Neural cell (in vitro differentiated cells): ENCODE results near the gene SLC7A1. TPM values are rescaled to one million over a fixed set of nuclear protein-coding genes. Genes with fewer than 3 reads are reported as not detected.

Experiments
- H2AFZ ChIP-seq: fragments of 200-600, 300-800 bp; sonication (generic), shearing (Covaris generic); 2 replicates; pipeline ENCODE4 v1.6.0; 2014; ENCODE audit warnings: low read depth, mild to moderate bottlenecking, antibody characterized with exemption, low read length, moderate library complexity
- H3F3A ChIP-seq: fragments of 200-600 bp; shearing (Covaris generic); 2 replicates; pipeline ENCODE4 v1.6.1; 2016; ENCODE audit warnings: mild to moderate bottlenecking, moderate library complexity, mixed read lengths, antibody characterized with exemption, low read length; ENCODE audit not compliant: insufficient read depth, poor library complexity, severe bottlenecking
- H3K27ac ChIP-seq: fragments of 200-600, 300-800 bp; sonication (generic), shearing (Covaris generic); 2 replicates; pipeline ENCODE4 v1.5.1; 2014; ENCODE audit warnings: mild to moderate bottlenecking, low read length, moderate library complexity
- H3K27me3 ChIP-seq: fragments of 300-800, 200-600 bp; sonication (generic), shearing (Covaris generic); 2 replicates; pipeline ENCODE4 v1.6.0; 2014; ENCODE audit warnings: mild to moderate bottlenecking, low read depth, low read length, moderate library complexity; ENCODE audit not compliant: insufficient read depth
- H3K36me3 ChIP-seq: fragments of 300-800, 200-600 bp; sonication (generic), shearing (Covaris generic); 2 replicates; pipeline ENCODE4 v1.5.1; 2014; ENCODE audit warnings: mild to moderate bottlenecking, antibody characterized with exemption, low read length, moderate library complexity; ENCODE audit not compliant: insufficient read depth
- H3K4me2 ChIP-seq: fragments of 300-800, 200-600 bp; sonication (generic), shearing (Covaris generic); 2 replicates; pipeline ENCODE4 v1.6.0; 2014; ENCODE audit warnings: mild to moderate bottlenecking, low read length
- H3K4me3 ChIP-seq: fragments of 300-800, 200-600 bp; sonication (generic), shearing (Covaris generic); 2 replicates; pipeline ENCODE4 v1.5.1; 2014; ENCODE audit warnings: mild to moderate bottlenecking, low read length, moderate library complexity
- H3K79me2 ChIP-seq: fragments of 200-600 bp; shearing (Covaris generic); replicated peaks from 2 replicates; pipeline ENCODE4 v1.6.0; 2014; ENCODE audit warnings: mild to moderate bottlenecking, low read length, moderate library complexity; ENCODE audit not compliant: insufficient read depth
- H3K9ac ChIP-seq: fragments of 300-800, 200-600 bp; sonication (generic), shearing (Covaris generic); 2 replicates; pipeline ENCODE4 v1.6.1; 2016; ENCODE audit warnings: mild to moderate bottlenecking, low read length, mixed read lengths
- H3K9me2 ChIP-seq: fragments of 200-600 bp; shearing (Covaris generic); 2 replicates; pipeline ENCODE4 v1.6.1; 2016; ENCODE audit warnings: mild to moderate bottlenecking, low read length, mixed read lengths; ENCODE audit not compliant: insufficient read depth
- H3K9me3 ChIP-seq: fragments of 200-600, 300-800 bp; sonication (generic), shearing (Covaris generic); 2 replicates; pipeline ENCODE4 v1.6.1; 2016; ENCODE audit warnings: mild to moderate bottlenecking, mixed run types, low read length, moderate library complexity, mixed read lengths
- H4K20me1 ChIP-seq: fragments of 200-600 bp; shearing (Covaris generic); 2 replicates; pipeline ENCODE4 v1.6.1; 2016; ENCODE audit warnings: mild to moderate bottlenecking, mixed run types; ENCODE audit not compliant: insufficient read depth
- CTCF ChIP-seq: fragments of 450-650 bp; IDR thresholded peaks from 2 replicates; pipeline ENCODE4 v1.5.1; 2014; ENCODE audit warnings: antibody characterized with exemption, mild to moderate bottlenecking, moderate library complexity; ENCODE audit not compliant: poor library complexity, severe bottlenecking
- EP300 ChIP-seq: fragments of 450-650 bp; conservative IDR thresholded peaks from 2 replicates; pipeline ENCODE4 v1.6.1; 2014; ENCODE audit warnings: antibody characterized with exemption, mild to moderate bottlenecking, moderate library complexity; ENCODE audit not compliant: poor library complexity, severe bottlenecking
- EZH2 ChIP-seq: fragments of 200-600, 300-800 bp; shearing (Covaris generic), sonication (generic); IDR thresholded peaks from 2 replicates; pipeline ENCODE4 v1.6.1; 2014; ENCODE audit warnings: antibody characterized with exemption, low read length, borderline replicate concordance, mild to moderate bottlenecking; ENCODE audit not compliant: insufficient read depth, poor library complexity, severe bottlenecking
- MXI1 ChIP-seq: fragments of 450-650 bp; conservative IDR thresholded peaks from 2 replicates; pipeline ENCODE4 v1.6.1; 2014; ENCODE audit warnings: antibody characterized with exemption, mild to moderate bottlenecking; ENCODE audit not compliant: poor library complexity, severe bottlenecking
- POLR2AphosphoS5 ChIP-seq: IDR thresholded peaks from 2 replicates; pipeline ENCODE4 v1.6.1; 2012
- RAD21 ChIP-seq: fragments of 450-650 bp; conservative IDR thresholded peaks from 2 replicates; pipeline ENCODE4 v1.6.1; 2014; ENCODE audit warnings: antibody characterized with exemption, mild to moderate bottlenecking, moderate library complexity
- REST ChIP-seq: IDR thresholded peaks from 2 replicates; pipeline ENCODE4 v1.6.1; 2012; ENCODE audit warnings: borderline replicate concordance
- SMC3 ChIP-seq: fragments of 450-650 bp; conservative IDR thresholded peaks from 2 replicates; pipeline ENCODE4 v1.6.1; 2014; ENCODE audit warnings: antibody characterized with exemption, mild to moderate bottlenecking, moderate library complexity; ENCODE audit not compliant: poor library complexity
- TAF1 ChIP-seq: IDR thresholded peaks from 2 replicates; pipeline ENCODE4 v1.6.1; 2012; ENCODE audit warnings: low read depth
- polyA plus RNA-seq: library from polyadenylated mRNA; depleted of rRNA; stranded (reverse); fragments of >200 nt; gene quantifications from 2 replicates; pipeline ENCODE4 v1.2.3, GENCODE V29; 2014

SLC7A1 gene
- polyA plus RNA-seq, 1 donor from 2014 or later, result 2.6 TPM

- Histone ChIP-seq H3K27ac (no peak overlapping the region), H3K9me2 (no peaks in the 10 kb centered on the region), H2AFZ (no peak overlapping the region), H3K9me3 (no peaks in the 10 kb centered on the region), H3K79me2 (no peaks in the 10 kb centered on the region), H3K4me3 (no peak overlapping the region), H3K9ac (no peak overlapping the region), H3K36me3 (peaks cover 8% of the 10 kb centered on the region), H3F3A (no peaks in the 10 kb centered on the region), H3K4me2 (no peak overlapping the region), H4K20me1 (no peaks in the 10 kb centered on the region), H3K27me3 (no peaks in the 10 kb centered on the region)
- TF ChIP-seq POLR2AphosphoS5 (no peak), MXI1 (no peak), TAF1 (no peak), EP300 (no peak), REST (no peak), RAD21 (no peak), SMC3 (no peak), EZH2 (no peak), CTCF (no peak)
These were observed 73.3 kb downstream of the SLC7A1 start for GRCh38 chr13:29522044-29522685.

- TF ChIP-seq CTCF, result no peak
- TF ChIP-seq RAD21, result no peak
- no peak for TF ChIP-seq MXI1
- TF ChIP-seq SMC3, result no peak
- no peak for TF ChIP-seq TAF1
- no peak for TF ChIP-seq EP300
- no peak for TF ChIP-seq EZH2
- TF ChIP-seq POLR2AphosphoS5, result no peak
- TF ChIP-seq REST, result no peak
- no peak overlapping the region for H3K4me2 ChIP-seq
These were observed 74.2 kb downstream of the SLC7A1 start for GRCh38 chr13:29521336-29521735.

More at GRCh38 chr13:29521336-29521735, 74.2 kb downstream of the SLC7A1 start:
- Histone ChIP-seq H2AFZ (no peak overlapping the region), H3K27ac (no peak overlapping the region), H3K27me3 (no peaks in the 10 kb centered on the region), H3K4me3 (no peak overlapping the region), H3K9ac (no peak overlapping the region), H3K36me3 (peaks cover 8% of the 10 kb centered on the region), H3K9me3 (no peaks in the 10 kb centered on the region), H3K9me2 (no peaks in the 10 kb centered on the region), H4K20me1 (no peaks in the 10 kb centered on the region), H3F3A (no peaks in the 10 kb centered on the region), H3K79me2 (no peaks in the 10 kb centered on the region)
